Measurements from ENCODE around the gene DNAJC16.

DNAJC16 gene

GRCh38 chr1:15618655-15619525 lies 92.2 kb downstream of the DNAJC16 start:
- no peak for TF ChIP-seq CTCF (conservative IDR thresholded peaks at IDR 0.05; ENCODE audit: low read depth)
- H3K27ac ChIP-seq: peak overlapping the region; percentile 77
- no peak for DNase-seq (ENCODE audit: low spot score)
- POLR2A ChIA-PET (ENCODE audit: low non-redundant PET): interaction anchor here (0.5 to 4.2 kb wide), 5 partner anchors 11 to 118 kb away, joined by 3 to 14 read pairs (median 4); partner anchors contain the start of gene DNAJC16
- CTCF ChIA-PET: no interaction called here

GRCh38 chr1:15620155-15620545 lies 93.5 kb downstream of the DNAJC16 start:
- ChIA-PET POLR2A (ENCODE audit: low non-redundant PET) (no interaction called here), CTCF (no interaction called here)
- no peak overlapping the region for H3K27ac ChIP-seq
- no peak for TF ChIP-seq CTCF (conservative IDR thresholded peaks at IDR 0.05; ENCODE audit: low read depth)
- DNase-seq (ENCODE audit: low spot score): peak; percentile 66

GRCh38 chr1:15620902-15621682 lies 94.4 kb downstream of the DNAJC16 start:
- ChIA-PET CTCF (no interaction called here), POLR2A (ENCODE audit: low non-redundant PET) (interaction anchor here (0.6 kb wide), 1 partner anchor 102 kb away, joined by 7 read pairs; no protein-coding TSS in a partner anchor)
- no peak for DNase-seq (ENCODE audit: low spot score)
- TF ChIP-seq CTCF (conservative IDR thresholded peaks at IDR 0.05; ENCODE audit: low read depth): no peak
- no peak overlapping the region for H3K27ac ChIP-seq

- no peak overlapping the region for H3K27ac ChIP-seq
- TF ChIP-seq CTCF (conservative IDR thresholded peaks at IDR 0.05; ENCODE audit: low read depth): no peak
- no peak for DNase-seq (ENCODE audit: low spot score)
- ChIA-PET CTCF (interaction anchor here (1.1 kb wide), 1 partner anchor 26 kb away, joined by 10 read pairs; no protein-coding TSS in a partner anchor), POLR2A (ENCODE audit: low non-redundant PET) (no interaction called here)
Observed at GRCh38 chr1:15621975-15622374, 95.3 kb downstream of the DNAJC16 start.

- ChIA-PET CTCF (interaction anchor here (1.1 kb wide), 1 partner anchor 27 kb away, joined by 10 read pairs; no protein-coding TSS in a partner anchor), POLR2A (ENCODE audit: low non-redundant PET) (no interaction called here)
- H3K27ac ChIP-seq: no peak overlapping the region
- no peak for TF ChIP-seq CTCF (conservative IDR thresholded peaks at IDR 0.05; ENCODE audit: low read depth)
- no peak for DNase-seq (ENCODE audit: low spot score)
Observed at GRCh38 chr1:15622712-15623373, 96.2 kb downstream of the DNAJC16 start.

- no peak for DNase-seq (ENCODE audit: low spot score)
- no peak overlapping the region for H3K27ac ChIP-seq
- no peak for TF ChIP-seq CTCF (conservative IDR thresholded peaks at IDR 0.05; ENCODE audit: low read depth)
- POLR2A ChIA-PET (ENCODE audit: low non-redundant PET): no interaction called here
- CTCF ChIA-PET: no interaction called here
Observed at GRCh38 chr1:15623435-15623834, 96.8 kb downstream of the DNAJC16 start.

Data from RWPE1 (cell line).